ENCODE data around the gene DMAP1.

DNA sequence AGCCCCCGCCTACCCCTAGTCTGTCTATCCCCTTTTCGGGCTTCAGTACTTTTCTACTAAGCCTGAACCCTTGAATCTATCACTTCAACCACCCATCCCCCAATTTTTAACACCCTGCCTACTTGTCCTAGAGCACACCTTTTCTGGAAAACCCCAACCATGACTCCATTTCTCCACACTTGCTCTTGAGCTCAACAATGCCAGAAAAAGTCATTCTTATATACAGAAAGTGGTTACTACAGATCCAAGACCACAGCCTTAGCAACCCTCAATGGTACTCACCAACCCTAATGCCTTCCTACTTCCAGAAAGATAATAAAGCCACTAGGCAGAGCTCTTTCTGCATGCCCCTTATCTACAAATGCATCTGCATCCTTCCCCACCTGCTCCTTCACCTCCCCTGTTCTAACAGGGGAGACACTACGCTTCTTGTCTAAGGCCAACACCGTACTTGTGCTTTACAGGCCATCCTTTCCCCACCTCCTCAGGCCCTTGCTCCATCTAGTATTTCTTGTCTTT lies 41.2 kb downstream of the DMAP1 start:
- TF ChIP-seq, protein P1, sequence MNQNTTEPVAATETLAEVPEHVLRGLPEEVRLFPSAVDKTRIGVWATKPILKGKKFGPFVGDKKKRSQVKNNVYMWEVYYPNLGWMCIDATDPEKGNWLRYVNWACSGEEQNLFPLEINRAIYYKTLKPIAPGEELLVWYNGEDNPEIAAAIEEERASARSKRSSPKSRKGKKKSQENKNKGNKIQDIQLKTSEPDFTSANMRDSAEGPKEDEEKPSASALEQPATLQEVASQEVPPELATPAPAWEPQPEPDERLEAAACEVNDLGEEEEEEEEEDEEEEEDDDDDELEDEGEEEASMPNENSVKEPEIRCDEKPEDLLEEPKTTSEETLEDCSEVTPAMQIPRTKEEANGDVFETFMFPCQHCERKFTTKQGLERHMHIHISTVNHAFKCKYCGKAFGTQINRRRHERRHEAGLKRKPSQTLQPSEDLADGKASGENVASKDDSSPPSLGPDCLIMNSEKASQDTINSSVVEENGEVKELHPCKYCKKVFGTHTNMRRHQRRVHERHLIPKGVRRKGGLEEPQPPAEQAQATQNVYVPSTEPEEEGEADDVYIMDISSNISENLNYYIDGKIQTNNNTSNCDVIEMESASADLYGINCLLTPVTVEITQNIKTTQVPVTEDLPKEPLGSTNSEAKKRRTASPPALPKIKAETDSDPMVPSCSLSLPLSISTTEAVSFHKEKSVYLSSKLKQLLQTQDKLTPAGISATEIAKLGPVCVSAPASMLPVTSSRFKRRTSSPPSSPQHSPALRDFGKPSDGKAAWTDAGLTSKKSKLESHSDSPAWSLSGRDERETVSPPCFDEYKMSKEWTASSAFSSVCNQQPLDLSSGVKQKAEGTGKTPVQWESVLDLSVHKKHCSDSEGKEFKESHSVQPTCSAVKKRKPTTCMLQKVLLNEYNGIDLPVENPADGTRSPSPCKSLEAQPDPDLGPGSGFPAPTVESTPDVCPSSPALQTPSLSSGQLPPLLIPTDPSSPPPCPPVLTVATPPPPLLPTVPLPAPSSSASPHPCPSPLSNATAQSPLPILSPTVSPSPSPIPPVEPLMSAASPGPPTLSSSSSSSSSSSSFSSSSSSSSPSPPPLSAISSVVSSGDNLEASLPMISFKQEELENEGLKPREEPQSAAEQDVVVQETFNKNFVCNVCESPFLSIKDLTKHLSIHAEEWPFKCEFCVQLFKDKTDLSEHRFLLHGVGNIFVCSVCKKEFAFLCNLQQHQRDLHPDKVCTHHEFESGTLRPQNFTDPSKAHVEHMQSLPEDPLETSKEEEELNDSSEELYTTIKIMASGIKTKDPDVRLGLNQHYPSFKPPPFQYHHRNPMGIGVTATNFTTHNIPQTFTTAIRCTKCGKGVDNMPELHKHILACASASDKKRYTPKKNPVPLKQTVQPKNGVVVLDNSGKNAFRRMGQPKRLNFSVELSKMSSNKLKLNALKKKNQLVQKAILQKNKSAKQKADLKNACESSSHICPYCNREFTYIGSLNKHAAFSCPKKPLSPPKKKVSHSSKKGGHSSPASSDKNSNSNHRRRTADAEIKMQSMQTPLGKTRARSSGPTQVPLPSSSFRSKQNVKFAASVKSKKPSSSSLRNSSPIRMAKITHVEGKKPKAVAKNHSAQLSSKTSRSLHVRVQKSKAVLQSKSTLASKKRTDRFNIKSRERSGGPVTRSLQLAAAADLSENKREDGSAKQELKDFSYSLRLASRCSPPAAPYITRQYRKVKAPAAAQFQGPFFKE (tag by site-specific recombination; IDR thresholded peaks at IDR 0.05; ENCODE audit: borderline replicate concordance) = no peak
- TF ChIP-seq ZNF426 (tag by site-specific recombination; IDR thresholded peaks at IDR 0.05) (no peak), TCF7L2 (IDR thresholded peaks at IDR 0.05; ENCODE audit: borderline replicate concordance, low read depth, low read length) (no peak), ZNF274 (IDR thresholded peaks at IDR 0.05; ENCODE audit: low read length) (no peak), ZNF274 (tag by site-specific recombination; IDR thresholded peaks at IDR 0.05; ENCODE audit: borderline replicate concordance) (no peak), KLF1 (tag by site-specific recombination; IDR thresholded peaks at IDR 0.05) (no peak), ZXDB (tag by site-specific recombination; IDR thresholded peaks at IDR 0.05) (no peak), ZNF501 (tag by site-specific recombination; IDR thresholded peaks at IDR 0.05) (no peak), MEIS1 (CRISPR knock-in tag; IDR thresholded peaks at IDR 0.05; ENCODE audit: borderline replicate concordance) (no peak), ZNF776 (tag by site-specific recombination; IDR thresholded peaks at IDR 0.05; ENCODE audit: borderline replicate concordance) (no peak)
- TF ChIP-seq, protein P2, sequence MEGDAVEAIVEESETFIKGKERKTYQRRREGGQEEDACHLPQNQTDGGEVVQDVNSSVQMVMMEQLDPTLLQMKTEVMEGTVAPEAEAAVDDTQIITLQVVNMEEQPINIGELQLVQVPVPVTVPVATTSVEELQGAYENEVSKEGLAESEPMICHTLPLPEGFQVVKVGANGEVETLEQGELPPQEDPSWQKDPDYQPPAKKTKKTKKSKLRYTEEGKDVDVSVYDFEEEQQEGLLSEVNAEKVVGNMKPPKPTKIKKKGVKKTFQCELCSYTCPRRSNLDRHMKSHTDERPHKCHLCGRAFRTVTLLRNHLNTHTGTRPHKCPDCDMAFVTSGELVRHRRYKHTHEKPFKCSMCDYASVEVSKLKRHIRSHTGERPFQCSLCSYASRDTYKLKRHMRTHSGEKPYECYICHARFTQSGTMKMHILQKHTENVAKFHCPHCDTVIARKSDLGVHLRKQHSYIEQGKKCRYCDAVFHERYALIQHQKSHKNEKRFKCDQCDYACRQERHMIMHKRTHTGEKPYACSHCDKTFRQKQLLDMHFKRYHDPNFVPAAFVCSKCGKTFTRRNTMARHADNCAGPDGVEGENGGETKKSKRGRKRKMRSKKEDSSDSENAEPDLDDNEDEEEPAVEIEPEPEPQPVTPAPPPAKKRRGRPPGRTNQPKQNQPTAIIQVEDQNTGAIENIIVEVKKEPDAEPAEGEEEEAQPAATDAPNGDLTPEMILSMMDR (tag by site-specific recombination; IDR thresholded peaks at IDR 0.05) = no peak
- TF ChIP-seq, protein P3, sequence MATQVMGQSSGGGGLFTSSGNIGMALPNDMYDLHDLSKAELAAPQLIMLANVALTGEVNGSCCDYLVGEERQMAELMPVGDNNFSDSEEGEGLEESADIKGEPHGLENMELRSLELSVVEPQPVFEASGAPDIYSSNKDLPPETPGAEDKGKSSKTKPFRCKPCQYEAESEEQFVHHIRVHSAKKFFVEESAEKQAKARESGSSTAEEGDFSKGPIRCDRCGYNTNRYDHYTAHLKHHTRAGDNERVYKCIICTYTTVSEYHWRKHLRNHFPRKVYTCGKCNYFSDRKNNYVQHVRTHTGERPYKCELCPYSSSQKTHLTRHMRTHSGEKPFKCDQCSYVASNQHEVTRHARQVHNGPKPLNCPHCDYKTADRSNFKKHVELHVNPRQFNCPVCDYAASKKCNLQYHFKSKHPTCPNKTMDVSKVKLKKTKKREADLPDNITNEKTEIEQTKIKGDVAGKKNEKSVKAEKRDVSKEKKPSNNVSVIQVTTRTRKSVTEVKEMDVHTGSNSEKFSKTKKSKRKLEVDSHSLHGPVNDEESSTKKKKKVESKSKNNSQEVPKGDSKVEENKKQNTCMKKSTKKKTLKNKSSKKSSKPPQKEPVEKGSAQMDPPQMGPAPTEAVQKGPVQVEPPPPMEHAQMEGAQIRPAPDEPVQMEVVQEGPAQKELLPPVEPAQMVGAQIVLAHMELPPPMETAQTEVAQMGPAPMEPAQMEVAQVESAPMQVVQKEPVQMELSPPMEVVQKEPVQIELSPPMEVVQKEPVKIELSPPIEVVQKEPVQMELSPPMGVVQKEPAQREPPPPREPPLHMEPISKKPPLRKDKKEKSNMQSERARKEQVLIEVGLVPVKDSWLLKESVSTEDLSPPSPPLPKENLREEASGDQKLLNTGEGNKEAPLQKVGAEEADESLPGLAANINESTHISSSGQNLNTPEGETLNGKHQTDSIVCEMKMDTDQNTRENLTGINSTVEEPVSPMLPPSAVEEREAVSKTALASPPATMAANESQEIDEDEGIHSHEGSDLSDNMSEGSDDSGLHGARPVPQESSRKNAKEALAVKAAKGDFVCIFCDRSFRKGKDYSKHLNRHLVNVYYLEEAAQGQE (tag by site-specific recombination; IDR thresholded peaks at IDR 0.05) = no peak
- TF ChIP-seq, protein P4, sequence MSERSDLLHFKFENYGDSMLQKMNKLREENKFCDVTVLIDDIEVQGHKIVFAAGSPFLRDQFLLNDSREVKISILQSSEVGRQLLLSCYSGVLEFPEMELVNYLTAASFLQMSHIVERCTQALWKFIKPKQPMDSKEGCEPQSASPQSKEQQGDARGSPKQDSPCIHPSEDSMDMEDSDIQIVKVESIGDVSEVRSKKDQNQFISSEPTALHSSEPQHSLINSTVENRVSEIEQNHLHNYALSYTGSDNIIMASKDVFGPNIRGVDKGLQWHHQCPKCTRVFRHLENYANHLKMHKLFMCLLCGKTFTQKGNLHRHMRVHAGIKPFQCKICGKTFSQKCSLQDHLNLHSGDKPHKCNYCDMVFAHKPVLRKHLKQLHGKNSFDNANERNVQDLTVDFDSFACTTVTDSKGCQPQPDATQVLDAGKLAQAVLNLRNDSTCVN (tag by site-specific recombination; optimal IDR thresholded peaks at IDR 0.05) = no peak
- TF ChIP-seq, protein P5, sequence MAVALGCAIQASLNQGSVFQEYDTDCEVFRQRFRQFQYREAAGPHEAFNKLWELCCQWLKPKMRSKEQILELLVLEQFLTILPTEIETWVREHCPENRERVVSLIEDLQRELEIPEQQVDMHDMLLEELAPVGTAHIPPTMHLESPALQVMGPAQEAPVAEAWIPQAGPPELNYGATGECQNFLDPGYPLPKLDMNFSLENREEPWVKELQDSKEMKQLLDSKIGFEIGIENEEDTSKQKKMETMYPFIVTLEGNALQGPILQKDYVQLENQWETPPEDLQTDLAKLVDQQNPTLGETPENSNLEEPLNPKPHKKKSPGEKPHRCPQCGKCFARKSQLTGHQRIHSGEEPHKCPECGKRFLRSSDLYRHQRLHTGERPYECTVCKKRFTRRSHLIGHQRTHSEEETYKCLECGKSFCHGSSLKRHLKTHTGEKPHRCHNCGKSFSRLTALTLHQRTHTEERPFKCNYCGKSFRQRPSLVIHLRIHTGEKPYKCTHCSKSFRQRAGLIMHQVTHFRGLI (tag by site-specific recombination; IDR thresholded peaks at IDR 0.05) = no peak

All from HEK293 (cell line).